ENCODE data around the gene CRYBA1. TPM values are rescaled to one million over a fixed set of nuclear protein-coding genes. Genes with fewer than 3 reads are reported as not detected.

CRYBA1 gene
- total and polyA plus RNA-seq, 2 of the 8 experiments (the other 6 are each of a cell fraction or from before 2014, with no cell fraction given) = not detected

DNA sequence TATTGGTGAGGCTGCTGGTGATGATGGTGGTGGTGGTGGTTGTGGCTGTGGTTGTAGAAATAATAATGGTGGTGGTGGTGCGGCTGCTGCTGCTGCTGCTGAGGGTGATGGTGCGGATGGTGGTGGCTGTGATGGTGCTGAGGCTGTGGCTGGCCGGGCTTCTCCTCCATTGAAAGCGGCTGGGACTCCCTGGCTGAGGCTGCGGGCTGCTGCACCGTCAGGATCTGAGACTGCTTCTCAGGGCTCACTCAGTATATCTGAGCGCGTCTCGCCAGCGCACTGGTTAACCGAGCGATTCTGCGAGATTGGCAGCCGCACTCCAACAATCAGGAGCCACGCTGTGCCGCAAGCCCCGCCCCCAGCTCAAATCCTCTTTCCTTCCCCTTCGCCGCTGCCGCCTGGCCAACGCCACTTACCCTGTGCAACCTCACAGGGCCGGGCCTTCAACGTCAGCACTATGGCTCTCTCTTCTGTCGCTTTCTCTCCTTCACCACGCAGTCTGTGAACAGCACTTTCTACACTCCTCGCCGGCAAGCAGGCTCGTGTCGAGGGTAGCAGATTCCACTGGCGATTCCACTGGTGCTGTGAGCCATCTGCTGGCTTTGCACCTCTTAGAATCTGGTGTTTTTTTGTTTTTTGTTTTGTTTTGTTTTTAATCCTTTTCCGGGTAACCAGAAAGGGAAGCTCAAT lies 47.4 kb downstream of the CRYBA1 start, which contains the start of gene NUFIP2 (continued):
- no peak for TF ChIP-seq RFX5 (IDR thresholded peaks at IDR 0.05; ENCODE audit: borderline replicate concordance, low read depth, low read length)
- no peak for TF ChIP-seq EGR1 (IDR thresholded peaks at IDR 0.05; ENCODE audit: borderline replicate concordance, low read depth, low read length)
- TF ChIP-seq EZH2 (IDR thresholded peaks at IDR 0.05; ENCODE audit: low read depth, low read length, severe bottlenecking) = no peak
- no peak for TF ChIP-seq SIX5 (IDR thresholded peaks at IDR 0.05; ENCODE audit: low read depth, low read length)
- TF ChIP-seq SP2 (IDR thresholded peaks at IDR 0.05; ENCODE audit: low read length) = peak; percentile 23; the same call in 1 of the 2 replicates
- TF ChIP-seq SP4 (IDR thresholded peaks at IDR 0.05; ENCODE audit: low read length) = no peak
- no peak for TF ChIP-seq SIRT6 (IDR thresholded peaks at IDR 0.05; ENCODE audit: low read length)
- no peak for TF ChIP-seq TCF12 (IDR thresholded peaks at IDR 0.05; ENCODE audit: low read depth, low read length)
- TF ChIP-seq, protein P1, sequence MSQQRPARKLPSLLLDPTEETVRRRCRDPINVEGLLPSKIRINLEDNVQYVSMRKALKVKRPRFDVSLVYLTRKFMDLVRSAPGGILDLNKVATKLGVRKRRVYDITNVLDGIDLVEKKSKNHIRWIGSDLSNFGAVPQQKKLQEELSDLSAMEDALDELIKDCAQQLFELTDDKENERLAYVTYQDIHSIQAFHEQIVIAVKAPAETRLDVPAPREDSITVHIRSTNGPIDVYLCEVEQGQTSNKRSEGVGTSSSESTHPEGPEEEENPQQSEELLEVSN (IDR thresholded peaks at IDR 0.05) = no peak
- no peak for TF ChIP-seq JUN (IDR thresholded peaks at IDR 0.05; ENCODE audit: low read depth, low read length)
- TF ChIP-seq, protein P2, sequence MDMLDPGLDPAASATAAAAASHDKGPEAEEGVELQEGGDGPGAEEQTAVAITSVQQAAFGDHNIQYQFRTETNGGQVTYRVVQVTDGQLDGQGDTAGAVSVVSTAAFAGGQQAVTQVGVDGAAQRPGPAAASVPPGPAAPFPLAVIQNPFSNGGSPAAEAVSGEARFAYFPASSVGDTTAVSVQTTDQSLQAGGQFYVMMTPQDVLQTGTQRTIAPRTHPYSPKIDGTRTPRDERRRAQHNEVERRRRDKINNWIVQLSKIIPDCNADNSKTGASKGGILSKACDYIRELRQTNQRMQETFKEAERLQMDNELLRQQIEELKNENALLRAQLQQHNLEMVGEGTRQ (IDR thresholded peaks at IDR 0.05; ENCODE audit: low read length) = no peak
- peak; percentile 18 for TF ChIP-seq NANOG (IDR thresholded peaks at IDR 0.05; ENCODE audit: insufficient read depth, low read depth, low read length, poor library complexity, severe bottlenecking)
- TF ChIP-seq KDM5A (IDR thresholded peaks at IDR 0.05; ENCODE audit: low read length) = no peak
- no peak for TF ChIP-seq SRF (IDR thresholded peaks at IDR 0.05; ENCODE audit: low read depth, low read length)
- no peak for TF ChIP-seq SUZ12 (IDR thresholded peaks at IDR 0.05; ENCODE audit: low read length)
- no peak for TF ChIP-seq GABPA (IDR thresholded peaks at IDR 0.05; ENCODE audit: borderline replicate concordance, insufficient read depth, low read length)
- TF ChIP-seq YY1 (IDR thresholded peaks at IDR 0.05; ENCODE audit: low read depth, low read length) = 0 out of 2 replicates have a peak, but pooled peaks have one; percentile 44
- no peak for TF ChIP-seq ZNF274 (IDR thresholded peaks at IDR 0.05; ENCODE audit: borderline replicate concordance, extremely low read depth, low read length)
- peak; percentile 55 to 69; a peak in 1 of 4 replicates for TF ChIP-seq SIN3A (conservative IDR thresholded peaks at IDR 0.05 in 1 of 2, IDR thresholded peaks at IDR 0.05 in 1 of 2; ENCODE audit: low read depth in 1 of 2, low read length in 2 of 2)
- no peak for TF ChIP-seq RNF2 (IDR thresholded peaks at IDR 0.05; ENCODE audit: borderline replicate concordance, low read depth, low read length, missing control alignments, poor library complexity, severe bottlenecking)
- TF ChIP-seq TBP (IDR thresholded peaks at IDR 0.05; ENCODE audit: low read depth, low read length) = peak; percentile 98
- peak; percentile 99 to 100 for TF ChIP-seq POLR2A (IDR thresholded peaks at IDR 0.05; ENCODE audit: control extremely low read depth in 1 of 2, low read depth in 2 of 2, low read length in 2 of 2)
- TF ChIP-seq SAP30 (IDR thresholded peaks at IDR 0.05; ENCODE audit: insufficient read depth, insufficient replicate concordance, low read length) = peak; percentile 33
